Measurements from ENCODE around the gene KCNC2.

- no peak for TF ChIP-seq CTCF (IDR thresholded peaks at IDR 0.05)
- TF ChIP-seq POLR2A (IDR thresholded peaks at IDR 0.05) = no peak
These were observed 70.4 kb downstream of the KCNC2 start for GRCh38 chr12:75139196-75139595.

All from heart left ventricle (tissue), 13 donors.